Activated naive CD4-positive, alpha-beta T cell treated with anti-CD3 and anti-CD28 coated beads, Interleukin-2, amount 10 ng/mL, durations not matched to agents 7 days and 5 days (primary cell): ENCODE measurements around the gene LRIG1.
A peak's percentile ranks its signal among the peaks of the same experiment; 100 is the strongest.

Experiments used
- CTCF ChIA-PET: fragments of 350-600 bp; sonication (Branson Sonifier 250); formaldehyde crosslinking; loops from one replicate; lab custom pipeline; 2021; ENCODE audit warnings: antibody characterized with exemption; lab: Charles Lee
- DNase-seq: peaks from one replicate; pipeline ENCODE4 v3.0.0-alpha.2; 2020
- H3K27ac Mint-ChIP-seq: one replicate; pipeline ENCODE4 v1.8.0; 2021; ENCODE audit warnings: mild to moderate bottlenecking, moderate library complexity, mixed read lengths
- H3K27me3 Mint-ChIP-seq: one replicate; pipeline ENCODE4 v1.8.0; 2021; ENCODE audit warnings: mild to moderate bottlenecking, mixed read lengths
- H3K36me3 Mint-ChIP-seq: one replicate; pipeline ENCODE4 v1.8.0; 2021; ENCODE audit warnings: mixed read lengths
- H3K4me1 Mint-ChIP-seq: one replicate; pipeline ENCODE4 v1.8.0; 2021; ENCODE audit warnings: mixed read lengths
- H3K4me3 Mint-ChIP-seq: one replicate; pipeline ENCODE4 v1.8.0; 2021; ENCODE audit warnings: mild to moderate bottlenecking, moderate library complexity, mixed read lengths
- H3K9me3 Mint-ChIP-seq: one replicate; pipeline ENCODE4 v1.8.0; 2021; ENCODE audit warnings: mixed read lengths

LRIG1 gene

DNA sequence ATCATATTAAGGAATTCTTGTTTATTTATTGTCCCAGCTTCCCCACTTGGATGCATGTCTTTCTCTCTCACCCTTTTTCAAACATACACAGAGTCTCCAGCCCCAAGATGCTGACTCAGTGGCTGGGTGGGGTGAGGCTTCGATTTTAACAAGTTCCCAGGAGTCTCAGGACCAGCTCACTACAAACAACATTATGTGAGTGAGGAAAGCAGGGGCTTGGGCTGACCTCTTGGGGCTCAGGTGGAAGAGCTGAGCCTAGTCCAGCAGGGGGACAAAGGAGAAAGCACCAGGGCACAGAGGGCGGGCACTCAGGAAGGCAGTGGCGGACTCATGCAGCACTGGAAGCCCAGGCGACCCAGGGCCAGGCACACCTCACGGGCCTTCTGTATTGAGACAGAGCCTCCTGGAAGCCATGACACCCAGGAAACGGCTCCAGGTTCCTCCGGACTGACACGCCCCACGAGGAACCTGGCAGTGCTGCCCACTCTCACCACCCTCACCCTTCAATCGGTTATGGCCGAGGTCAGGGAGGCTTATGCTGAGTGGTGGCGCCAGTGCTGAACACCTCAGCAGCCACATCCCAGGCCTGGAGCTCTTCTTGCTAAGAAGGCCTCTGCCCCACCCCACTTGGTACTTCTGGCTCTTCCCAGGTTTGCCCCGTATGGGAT, 97.4 kb downstream of the LRIG1 start:
- CTCF ChIA-PET = interaction anchor here (1.7 to 2.1 kb wide), 2 partner anchors 10 to 149 kb away, joined by 5 to 8 read pairs; no protein-coding TSS in a partner anchor
- H3K9me3 Mint-ChIP-seq = no peaks in the 10 kb centered on the region
- no peak overlapping the region for H3K4me3 Mint-ChIP-seq
- peaks cover 26% of the 10 kb centered on the region for H3K36me3 Mint-ChIP-seq
- H3K27me3 Mint-ChIP-seq = no peaks in the 10 kb centered on the region
- H3K27ac Mint-ChIP-seq = no peak overlapping the region
- no peaks in the 10 kb centered on the region for H3K4me1 Mint-ChIP-seq
- DNase-seq = no peak

DNA sequence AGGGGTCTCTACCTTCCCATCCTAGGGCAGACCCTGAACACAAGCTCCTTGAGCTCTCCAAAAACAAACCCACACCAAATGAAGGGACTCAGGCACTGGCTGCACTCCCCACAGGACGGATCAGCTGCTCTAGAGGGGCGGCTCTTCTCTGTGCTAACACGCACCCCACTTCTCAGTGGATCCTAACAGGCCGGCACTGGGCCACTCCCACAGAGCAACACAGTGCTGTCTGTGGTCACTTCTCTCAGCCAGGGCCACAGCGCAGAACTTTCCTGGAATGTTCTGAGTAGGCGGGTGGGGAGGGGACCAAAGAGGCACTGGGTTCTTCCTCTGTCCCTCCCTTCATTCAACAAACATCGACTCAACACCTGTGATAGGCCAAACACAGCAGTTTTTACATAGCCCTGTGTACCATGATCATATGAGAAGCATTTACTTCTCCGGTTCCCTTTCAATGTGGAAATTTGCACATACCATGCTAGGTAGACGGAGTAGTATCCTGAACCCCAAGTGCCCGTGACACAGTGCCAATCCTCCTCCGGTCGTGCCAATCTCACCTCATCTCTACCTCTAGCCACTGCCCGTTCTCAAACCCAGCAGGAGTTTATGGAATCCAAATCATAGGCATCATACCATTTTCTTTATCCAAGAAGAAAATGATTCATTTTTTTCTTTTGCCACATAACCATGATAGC, 98.1 kb downstream of the LRIG1 start:
- no peaks in the 10 kb centered on the region for H3K27me3 Mint-ChIP-seq
- H3K4me3 Mint-ChIP-seq = no peak overlapping the region
- H3K9me3 Mint-ChIP-seq = no peaks in the 10 kb centered on the region
- DNase-seq = no peak
- H3K4me1 Mint-ChIP-seq = no peaks in the 10 kb centered on the region
- peaks cover 29% of the 10 kb centered on the region for H3K36me3 Mint-ChIP-seq
- CTCF ChIA-PET = interaction anchor here (1.7 kb wide), 1 partner anchor 9 kb away, joined by 5 read pairs; no protein-coding TSS in a partner anchor
- H3K27ac Mint-ChIP-seq = no peak overlapping the region

DNA sequence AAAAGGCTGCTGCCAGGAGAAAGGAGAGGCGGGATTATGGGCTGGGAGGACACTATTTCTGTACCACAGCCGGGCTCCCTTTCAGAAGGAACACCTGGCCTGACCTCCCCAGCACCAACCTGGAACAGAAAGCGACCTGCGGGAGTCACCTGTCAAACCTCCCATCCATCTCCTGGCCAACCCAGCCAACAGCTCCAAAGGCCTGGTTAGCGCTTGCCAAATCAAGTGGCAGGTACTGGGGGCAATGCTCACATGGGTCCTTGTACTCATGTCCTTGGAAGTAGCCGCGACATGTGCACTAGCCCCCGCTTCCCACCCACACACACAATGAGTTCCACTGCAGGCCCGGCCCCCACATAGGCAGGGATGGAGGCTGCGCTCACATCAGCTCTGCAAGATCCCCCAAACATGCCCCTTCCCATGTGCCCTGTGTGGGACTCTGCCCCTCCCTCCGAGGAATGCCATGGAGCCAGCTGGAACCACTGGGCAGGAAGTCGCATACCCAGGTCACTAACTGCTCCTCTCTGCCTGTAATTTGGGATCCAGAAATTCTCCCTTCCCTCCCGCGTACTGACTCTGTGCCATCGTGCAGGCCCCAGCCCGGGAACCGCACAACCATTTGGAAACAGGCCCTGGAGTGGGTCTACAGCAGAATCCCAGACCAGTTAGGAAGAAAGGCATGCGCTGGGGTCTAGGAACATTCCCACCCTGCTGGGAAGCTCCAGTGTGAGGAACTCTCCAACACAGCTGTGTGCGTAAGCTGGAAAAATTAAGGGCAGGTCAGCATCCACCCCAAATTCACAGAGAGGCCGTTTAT, 98.9 kb downstream of the LRIG1 start:
- DNase-seq = no peak
- peaks cover 33% of the 10 kb centered on the region for H3K36me3 Mint-ChIP-seq
- H3K9me3 Mint-ChIP-seq = no peaks in the 10 kb centered on the region
- no peaks in the 10 kb centered on the region for H3K4me1 Mint-ChIP-seq
- no peak overlapping the region for H3K27ac Mint-ChIP-seq
- CTCF ChIA-PET = no interaction called here
- H3K27me3 Mint-ChIP-seq = no peaks in the 10 kb centered on the region
- H3K4me3 Mint-ChIP-seq = no peak overlapping the region

DNA sequence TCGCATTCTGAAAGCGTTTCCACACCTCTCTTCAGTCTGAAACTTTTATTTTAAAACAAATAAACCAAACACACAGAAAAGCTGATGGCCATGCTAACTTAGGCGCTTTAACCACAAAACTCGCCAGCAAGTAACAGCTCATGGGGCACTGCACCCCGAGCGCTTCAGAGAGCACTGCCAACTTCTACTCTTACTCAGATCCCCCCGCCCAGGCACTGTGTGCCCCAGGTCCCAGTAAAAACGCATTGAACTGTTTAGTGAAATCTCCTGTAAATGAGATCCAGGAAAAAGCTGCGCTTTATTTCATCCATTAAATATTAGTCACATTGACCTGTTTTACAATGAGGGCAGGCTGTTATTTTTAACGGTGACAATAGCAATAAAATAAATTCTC, 99.7 kb downstream of the LRIG1 start:
- CTCF ChIA-PET = no interaction called here
- no peak overlapping the region for H3K27ac Mint-ChIP-seq
- no peak overlapping the region for H3K4me3 Mint-ChIP-seq
- DNase-seq = no peak
- H3K27me3 Mint-ChIP-seq = no peaks in the 10 kb centered on the region
- H3K36me3 Mint-ChIP-seq = peaks cover 39% of the 10 kb centered on the region
- H3K9me3 Mint-ChIP-seq = no peaks in the 10 kb centered on the region
- H3K4me1 Mint-ChIP-seq = no peaks in the 10 kb centered on the region

DNA sequence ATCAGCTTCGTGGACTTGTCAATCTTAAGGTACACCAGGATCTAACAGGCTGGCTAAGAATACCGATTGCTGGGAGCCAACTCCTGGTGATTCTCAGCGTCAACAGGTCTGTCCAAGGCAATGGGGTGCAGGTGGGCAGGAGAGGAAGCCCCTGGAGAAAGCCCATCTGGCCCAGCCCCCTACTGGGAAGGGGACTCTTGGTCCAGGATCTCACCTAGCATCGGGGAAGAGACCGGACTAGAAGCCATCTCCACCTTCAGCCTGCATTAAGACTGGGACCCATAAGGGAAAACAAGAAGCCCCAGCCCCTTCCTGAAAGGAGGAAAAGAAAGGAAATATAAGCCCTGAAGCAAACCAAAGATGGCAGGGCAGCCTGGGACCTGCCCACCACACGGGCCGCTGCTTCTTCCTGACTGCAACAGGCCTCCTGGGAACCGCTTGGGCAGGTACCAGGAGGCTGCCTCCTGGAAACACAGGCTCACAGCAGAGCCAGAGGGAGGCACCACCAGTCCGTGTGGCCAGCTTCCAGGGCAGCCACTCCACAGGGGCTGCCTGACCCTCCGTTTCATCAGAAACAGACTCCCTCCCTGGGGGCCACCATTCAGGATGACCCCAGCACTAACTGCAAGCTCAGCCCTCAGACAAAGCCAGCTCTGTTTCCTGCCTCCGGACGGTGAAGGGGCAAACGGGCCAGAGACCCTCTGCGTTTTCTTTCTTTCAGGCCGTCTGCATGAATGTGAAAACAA, 100.2 kb downstream of the LRIG1 start:
- CTCF ChIA-PET = no interaction called here
- H3K27me3 Mint-ChIP-seq = no peaks in the 10 kb centered on the region
- DNase-seq = no peak

GRCh38 chr3:66399529-66400232, 101.1 kb downstream of the LRIG1 start:
- Mint-ChIP-seq H3K36me3 (peaks cover 36% of the 10 kb centered on the region), H3K4me3 (no peak overlapping the region), H3K4me1 (peaks cover 4% of the 10 kb centered on the region), H3K27ac (peak overlapping the region; percentile 3), H3K9me3 (no peaks in the 10 kb centered on the region), H3K27me3 (no peaks in the 10 kb centered on the region)
- CTCF ChIA-PET = interaction anchor here (1.2 kb wide), 1 partner anchor 417 kb away, joined by 3 read pairs; no protein-coding TSS in a partner anchor
- no peak for DNase-seq

More for the DNA sequence above, 100.2 kb downstream of the LRIG1 start:
- Mint-ChIP-seq H3K9me3 (no peaks in the 10 kb centered on the region), H3K4me3 (no peak overlapping the region), H3K27ac (no peak overlapping the region), H3K36me3 (peaks cover 40% of the 10 kb centered on the region), H3K4me1 (no peaks in the 10 kb centered on the region)

DNA sequence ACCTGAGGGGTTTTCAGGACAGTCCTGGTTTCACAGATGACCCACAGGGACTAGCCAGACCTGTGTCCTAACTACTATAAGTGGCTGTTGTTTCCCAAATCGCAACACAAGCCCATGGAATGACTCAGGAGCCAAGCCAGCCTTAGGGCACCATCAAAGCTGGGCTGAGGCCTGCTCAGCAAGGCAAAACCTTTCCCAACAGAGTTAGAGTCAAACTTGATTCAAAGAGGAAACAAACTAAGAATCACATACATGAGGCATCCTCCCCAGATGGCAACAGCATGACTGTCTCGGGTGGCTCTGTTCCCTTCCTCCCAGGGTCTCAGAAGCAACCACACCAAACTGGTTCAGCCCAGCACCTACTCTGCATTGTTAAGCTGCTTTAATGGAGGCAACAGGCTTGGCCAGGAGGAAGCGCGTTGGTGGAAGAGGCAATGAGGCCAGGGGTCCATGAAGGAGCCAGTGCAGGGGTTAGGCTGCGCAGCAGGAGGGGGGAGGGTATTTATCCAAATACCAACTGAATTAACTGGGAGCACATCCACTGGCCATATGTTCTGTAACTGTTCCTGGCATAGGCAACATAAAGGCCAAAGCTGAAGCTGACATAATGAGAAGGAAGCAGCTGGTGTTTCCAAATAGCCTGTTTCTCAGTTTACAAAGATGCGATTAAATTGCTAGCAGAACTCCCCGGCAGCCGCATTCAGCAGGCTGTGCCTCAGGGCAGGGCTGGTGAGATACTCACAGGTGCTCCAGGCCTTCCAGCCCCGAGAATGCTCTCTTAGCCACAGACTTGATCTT, 102.4 kb downstream of the LRIG1 start:
- peaks cover 40% of the 10 kb centered on the region for H3K36me3 Mint-ChIP-seq
- H3K4me3 Mint-ChIP-seq = no peak overlapping the region
- no peaks in the 10 kb centered on the region for H3K9me3 Mint-ChIP-seq
- peaks cover 17% of the 10 kb centered on the region for H3K4me1 Mint-ChIP-seq
- CTCF ChIA-PET = interaction anchor here (1.5 kb wide), 1 partner anchor 9 kb away, joined by 7 read pairs; no protein-coding TSS in a partner anchor
- no peak for DNase-seq
- H3K27me3 Mint-ChIP-seq = no peaks in the 10 kb centered on the region
- H3K27ac Mint-ChIP-seq = peak overlapping the region; percentile 56

GRCh38 chr3:66397745-66398144, 103.1 kb downstream of the LRIG1 start:
- CTCF ChIA-PET = interaction anchor here (1.5 kb wide), 1 partner anchor 10 kb away, joined by 7 read pairs; no protein-coding TSS in a partner anchor
- no peak for DNase-seq
- H3K27me3 Mint-ChIP-seq = no peaks in the 10 kb centered on the region
- H3K27ac Mint-ChIP-seq = no peak overlapping the region
- H3K36me3 Mint-ChIP-seq = peaks cover 39% of the 10 kb centered on the region
- H3K4me3 Mint-ChIP-seq = no peak overlapping the region
- no peaks in the 10 kb centered on the region for H3K9me3 Mint-ChIP-seq
- H3K4me1 Mint-ChIP-seq = peaks cover 24% of the 10 kb centered on the region

DNA sequence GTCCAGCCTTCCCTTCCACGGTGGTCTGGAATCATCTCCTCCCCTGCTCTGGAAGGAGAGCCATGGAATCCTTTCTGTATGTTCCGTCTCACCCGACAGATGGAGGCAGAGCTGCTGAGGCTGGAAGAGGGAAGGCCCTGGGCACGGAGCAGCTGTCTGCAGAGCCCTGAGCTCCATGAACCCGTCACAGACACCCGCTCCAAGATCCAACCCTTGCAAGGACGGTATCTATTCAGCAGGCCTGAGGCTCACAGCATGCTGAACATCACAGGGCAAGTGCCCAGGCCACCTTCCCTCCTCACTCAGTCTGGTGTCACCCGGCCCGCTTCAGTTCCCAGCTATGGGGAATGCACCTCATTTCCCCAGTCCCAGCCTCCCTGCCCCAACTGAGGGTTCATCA, 103.9 kb downstream of the LRIG1 start:
- H3K9me3 Mint-ChIP-seq = no peaks in the 10 kb centered on the region
- no peak overlapping the region for H3K27ac Mint-ChIP-seq
- peaks cover 32% of the 10 kb centered on the region for H3K4me1 Mint-ChIP-seq
- no peak for DNase-seq
- H3K4me3 Mint-ChIP-seq = no peak overlapping the region
- CTCF ChIA-PET = interaction anchor here (1.5 kb wide), 1 partner anchor 11 kb away, joined by 7 read pairs; no protein-coding TSS in a partner anchor
- H3K36me3 Mint-ChIP-seq = peaks cover 48% of the 10 kb centered on the region
- no peaks in the 10 kb centered on the region for H3K27me3 Mint-ChIP-seq

- Mint-ChIP-seq H3K27me3 (no peaks in the 10 kb centered on the region), H3K27ac (no peak overlapping the region), H3K4me1 (peaks cover 33% of the 10 kb centered on the region), H3K36me3 (peaks cover 52% of the 10 kb centered on the region), H3K9me3 (no peaks in the 10 kb centered on the region), H3K4me3 (no peak overlapping the region)
- CTCF ChIA-PET = no interaction called here
- no peak for DNase-seq
Observed at GRCh38 chr3:66396161-66396760, 104.6 kb downstream of the LRIG1 start.

GRCh38 chr3:66395635-66396034, 105.2 kb downstream of the LRIG1 start:
- Mint-ChIP-seq H3K27ac (no peak overlapping the region), H3K36me3 (peaks cover 56% of the 10 kb centered on the region), H3K4me3 (no peak overlapping the region), H3K9me3 (no peaks in the 10 kb centered on the region), H3K4me1 (peaks cover 33% of the 10 kb centered on the region), H3K27me3 (no peaks in the 10 kb centered on the region)
- CTCF ChIA-PET = no interaction called here
- no peak for DNase-seq

DNA sequence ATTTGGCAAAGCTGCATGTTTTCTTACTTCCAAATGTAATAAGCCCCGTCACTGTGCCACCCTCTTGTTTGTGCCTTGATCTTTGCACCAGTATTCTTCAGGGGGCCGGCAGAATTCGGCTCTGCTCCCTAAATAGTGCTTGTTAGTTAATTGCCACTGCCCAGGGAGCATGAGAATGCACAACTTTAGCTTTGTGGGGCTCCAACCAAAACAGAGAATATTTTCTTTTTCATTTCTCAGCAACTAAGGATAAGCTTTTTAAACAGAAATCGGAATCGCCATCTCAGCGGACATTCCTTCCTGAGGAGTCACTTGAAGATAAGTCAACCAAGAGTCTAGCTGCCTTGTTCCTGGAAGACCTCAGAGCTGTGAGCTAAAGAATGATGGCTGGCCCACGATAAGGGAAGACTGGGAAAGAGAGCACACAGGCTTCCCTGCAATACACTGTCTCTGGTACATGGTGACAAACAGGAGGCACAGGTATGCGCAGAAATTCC, 106.0 kb downstream of the LRIG1 start:
- DNase-seq = no peak
- Mint-ChIP-seq H3K27ac (peak overlapping the region; percentile 98), H3K4me1 (peaks cover 33% of the 10 kb centered on the region), H3K36me3 (peaks cover 55% of the 10 kb centered on the region), H3K27me3 (no peaks in the 10 kb centered on the region), H3K9me3 (no peaks in the 10 kb centered on the region), H3K4me3 (no peak overlapping the region)
- CTCF ChIA-PET = interaction anchor here (0.9 to 2.3 kb wide), 6 partner anchors 8 to 422 kb away, joined by 4 to 8 read pairs (median 5); no protein-coding TSS in a partner anchor
